OCI-LY7 (cell line): ENCODE data around the gene PTPN14.

ENCODE experiments used
- CTCF ChIP-seq: fragments of 200-600 bp; sonication (generic); conservative IDR thresholded peaks from 2 replicates; pipeline ENCODE4 v1.5.1; 2014; ENCODE audit warnings: mild to moderate bottlenecking, antibody characterized with exemption, low read length, moderate library complexity, mixed read lengths
- EZH2phosphoT487 ChIP-seq: fragments of 200-600 bp; sonication (generic); IDR thresholded peaks from 2 replicates; pipeline ENCODE4 v1.6.1; 2018; ENCODE audit warnings: low read depth, borderline replicate concordance, mild to moderate bottlenecking, mixed run types, antibody characterized with exemption, low read length, moderate library complexity, mixed read lengths

GRCh38 chr1:214546084-214546483, 5.3 kb downstream of the PTPN14 start:
- TF ChIP-seq CTCF = no peak
- TF ChIP-seq EZH2phosphoT487 = no peak
